ENCODE measurements around the gene MS4A10. TPM values are rescaled to one million over a fixed set of nuclear protein-coding genes. Genes with fewer than 3 reads are reported as not detected.

The MS4A10 gene
- total and polyA plus RNA-seq, 10 of the 15 experiments (the other 5 are each of a cell fraction or from before 2014, with no cell fraction given), result not detected

DNA sequence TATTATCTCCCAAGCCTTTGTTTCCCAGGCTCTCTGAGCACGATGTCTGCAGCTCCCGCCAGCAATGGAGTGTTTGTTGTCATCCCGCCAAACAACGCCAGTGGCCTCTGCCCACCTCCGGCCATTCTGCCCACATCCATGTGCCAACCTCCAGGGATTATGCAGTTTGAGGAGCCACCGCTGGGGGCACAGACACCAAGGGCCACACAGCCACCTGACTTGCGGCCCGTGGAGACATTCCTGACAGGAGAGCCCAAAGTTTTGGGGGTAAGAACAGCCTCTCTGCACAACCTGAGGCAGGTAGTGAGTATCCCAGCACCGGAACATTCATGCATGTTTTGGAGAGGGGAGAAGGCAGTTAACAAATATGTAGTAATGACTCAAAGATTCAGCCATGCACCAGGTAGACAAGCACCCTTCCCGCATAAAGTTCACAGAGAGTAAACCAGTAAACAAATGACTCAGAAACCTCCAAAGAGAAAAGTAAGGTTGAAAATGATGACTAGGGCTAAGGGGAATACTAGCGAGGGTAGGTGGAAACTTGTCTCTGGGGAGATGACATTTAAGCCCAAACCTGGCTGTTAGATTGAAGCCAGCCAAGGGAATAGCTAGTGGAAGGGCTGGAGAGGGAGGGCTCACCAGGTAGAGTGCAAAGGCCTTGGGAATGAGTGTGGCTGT is 21.3 kb upstream of the MS4A10 start:
- RAD21 ChIA-PET (ENCODE audit: unreplicated experiment), result interaction anchor here (0.8 to 7.4 kb wide), 38 partner anchors 7 to 494 kb away, joined by 3 to 119 read pairs (median 6); partner anchors contain the start of genes MS4A1, MS4A15, MS4A8 and TMEM109
- H3K4me3 ChIP-seq, result peak overlapping the region; percentile 0; the same call in 1 of the 2 replicates
- peaks cover 1% of the 10 kb centered on the region; the same call in 2 of the 3 replicates for H3K9me3 ChIP-seq (replicated peaks; ENCODE audit: control insufficient read depth, insufficient read depth, low read length)
- no peaks in the 10 kb centered on the region for H3K27me3 ChIP-seq (replicated peaks in 1 of 2; ENCODE audit: control insufficient read depth in 2 of 2, insufficient read depth in 2 of 2, low read length in 1 of 2)
- BruUV-seq (replicated peaks), result no TSS peak
- H2AFZ ChIP-seq (ENCODE audit: control insufficient read depth, low read depth, low read length), result peak overlapping the region; percentile 21
- CTCF ChIA-PET, result interaction anchor here (0.8 to 7.3 kb wide), 45 partner anchors 8 to 629 kb away, joined by 3 to 184 read pairs (median 5); partner anchors contain the start of genes MS4A1, MS4A8 and PRPF19
- peak overlapping the region; percentile 69 for H3K9ac ChIP-seq (ENCODE audit: control insufficient read depth, insufficient read depth, low read length)
- WGBS (ENCODE audit: insufficient coverage, insufficient replicate concordance, low lambda C conversion rate, missing lambda C conversion rate), result 1% methylated on average over 11 of the region's 11 CpGs
- H3K36me3 ChIP-seq (ENCODE audit: control insufficient read depth in 2 of 2, insufficient read depth in 2 of 2, low read length in 1 of 2), result no peaks in the 10 kb centered on the region
- ATAC-seq, result peak; percentile 27
- SMC1A ChIA-PET (ENCODE audit: uncharacterized antibody, unreplicated experiment), result interaction anchor here (0.9 to 7.8 kb wide), 28 partner anchors 10 to 395 kb away, joined by 3 to 143 read pairs (median 6); partner anchors contain the start of genes MS4A1, MS4A8, PRPF19 and TMEM109
- peak overlapping the region; percentile 65 for H3K4me2 ChIP-seq (ENCODE audit: control insufficient read depth, insufficient read depth)
- FAIRE-seq, result no peak
- peaks cover 61% of the 10 kb centered on the region for H3K4me1 ChIP-seq (ENCODE audit: control insufficient read depth, insufficient read depth, low read length)
- no peaks in the 10 kb centered on the region for H4K20me1 ChIP-seq (ENCODE audit: control insufficient read depth, insufficient read depth)
- H3K79me2 ChIP-seq (ENCODE audit: control insufficient read depth, insufficient read depth, low read length), result no peaks in the 10 kb centered on the region
- peak overlapping the region; percentile 96 for H3K27ac ChIP-seq (ENCODE audit: control insufficient read depth, insufficient read depth)
- peak; percentile 69 for DNase-seq (ENCODE audit: low read depth, low spot score)
- POLR2A ChIA-PET, result interaction anchor here (0.6 to 2.0 kb wide), 6 partner anchors 9 to 328 kb away, joined by 3 to 6 read pairs (median 4); no protein-coding TSS in a partner anchor
- intact Hi-C loops (cut with micrococcal nuclease; ENCODE audit: unreplicated experiment), result loop anchor here (1.0 to 10.0 kb wide), 8 partner anchors 63 to 569 kb away; partner anchors contain the start of genes PRPF19 and VPS37C
- in situ Hi-C loops (cut with MboI), result loop anchor here (10.0 to 25.0 kb wide), 2 partner anchors 399 to 1577 kb away; no protein-coding TSS in a partner anchor
- TF ChIP-seq, protein P1, sequence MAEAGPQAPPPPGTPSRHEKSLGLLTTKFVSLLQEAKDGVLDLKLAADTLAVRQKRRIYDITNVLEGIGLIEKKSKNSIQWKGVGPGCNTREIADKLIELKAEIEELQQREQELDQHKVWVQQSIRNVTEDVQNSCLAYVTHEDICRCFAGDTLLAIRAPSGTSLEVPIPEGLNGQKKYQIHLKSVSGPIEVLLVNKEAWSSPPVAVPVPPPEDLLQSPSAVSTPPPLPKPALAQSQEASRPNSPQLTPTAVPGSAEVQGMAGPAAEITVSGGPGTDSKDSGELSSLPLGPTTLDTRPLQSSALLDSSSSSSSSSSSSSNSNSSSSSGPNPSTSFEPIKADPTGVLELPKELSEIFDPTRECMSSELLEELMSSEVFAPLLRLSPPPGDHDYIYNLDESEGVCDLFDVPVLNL (IDR thresholded peaks at IDR 0.05; ENCODE audit: low read depth, low read length), result no peak
- TF ChIP-seq, protein P2, sequence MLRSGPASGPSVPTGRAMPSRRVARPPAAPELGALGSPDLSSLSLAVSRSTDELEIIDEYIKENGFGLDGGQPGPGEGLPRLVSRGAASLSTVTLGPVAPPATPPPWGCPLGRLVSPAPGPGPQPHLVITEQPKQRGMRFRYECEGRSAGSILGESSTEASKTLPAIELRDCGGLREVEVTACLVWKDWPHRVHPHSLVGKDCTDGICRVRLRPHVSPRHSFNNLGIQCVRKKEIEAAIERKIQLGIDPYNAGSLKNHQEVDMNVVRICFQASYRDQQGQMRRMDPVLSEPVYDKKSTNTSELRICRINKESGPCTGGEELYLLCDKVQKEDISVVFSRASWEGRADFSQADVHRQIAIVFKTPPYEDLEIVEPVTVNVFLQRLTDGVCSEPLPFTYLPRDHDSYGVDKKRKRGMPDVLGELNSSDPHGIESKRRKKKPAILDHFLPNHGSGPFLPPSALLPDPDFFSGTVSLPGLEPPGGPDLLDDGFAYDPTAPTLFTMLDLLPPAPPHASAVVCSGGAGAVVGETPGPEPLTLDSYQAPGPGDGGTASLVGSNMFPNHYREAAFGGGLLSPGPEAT (IDR thresholded peaks at IDR 0.05; ENCODE audit: low read depth), result peak; percentile 54; the same call in 1 of the 2 replicates
- TF ChIP-seq, protein P3, sequence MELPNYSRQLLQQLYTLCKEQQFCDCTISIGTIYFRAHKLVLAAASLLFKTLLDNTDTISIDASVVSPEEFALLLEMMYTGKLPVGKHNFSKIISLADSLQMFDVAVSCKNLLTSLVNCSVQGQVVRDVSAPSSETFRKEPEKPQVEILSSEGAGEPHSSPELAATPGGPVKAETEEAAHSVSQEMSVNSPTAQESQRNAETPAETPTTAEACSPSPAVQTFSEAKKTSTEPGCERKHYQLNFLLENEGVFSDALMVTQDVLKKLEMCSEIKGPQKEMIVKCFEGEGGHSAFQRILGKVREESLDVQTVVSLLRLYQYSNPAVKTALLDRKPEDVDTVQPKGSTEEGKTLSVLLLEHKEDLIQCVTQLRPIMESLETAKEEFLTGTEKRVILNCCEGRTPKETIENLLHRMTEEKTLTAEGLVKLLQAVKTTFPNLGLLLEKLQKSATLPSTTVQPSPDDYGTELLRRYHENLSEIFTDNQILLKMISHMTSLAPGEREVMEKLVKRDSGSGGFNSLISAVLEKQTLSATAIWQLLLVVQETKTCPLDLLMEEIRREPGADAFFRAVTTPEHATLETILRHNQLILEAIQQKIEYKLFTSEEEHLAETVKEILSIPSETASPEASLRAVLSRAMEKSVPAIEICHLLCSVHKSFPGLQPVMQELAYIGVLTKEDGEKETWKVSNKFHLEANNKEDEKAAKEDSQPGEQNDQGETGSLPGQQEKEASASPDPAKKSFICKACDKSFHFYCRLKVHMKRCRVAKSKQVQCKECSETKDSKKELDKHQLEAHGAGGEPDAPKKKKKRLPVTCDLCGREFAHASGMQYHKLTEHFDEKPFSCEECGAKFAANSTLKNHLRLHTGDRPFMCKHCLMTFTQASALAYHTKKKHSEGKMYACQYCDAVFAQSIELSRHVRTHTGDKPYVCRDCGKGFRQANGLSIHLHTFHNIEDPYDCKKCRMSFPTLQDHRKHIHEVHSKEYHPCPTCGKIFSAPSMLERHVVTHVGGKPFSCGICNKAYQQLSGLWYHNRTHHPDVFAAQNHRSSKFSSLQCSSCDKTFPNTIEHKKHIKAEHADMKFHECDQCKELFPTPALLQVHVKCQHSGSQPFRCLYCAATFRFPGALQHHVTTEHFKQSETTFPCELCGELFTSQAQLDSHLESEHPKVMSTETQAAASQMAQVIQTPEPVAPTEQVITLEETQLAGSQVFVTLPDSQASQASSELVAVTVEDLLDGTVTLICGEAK (IDR thresholded peaks at IDR 0.05; ENCODE audit: borderline replicate concordance), result no peak
- TF ChIP-seq CREB1 (IDR thresholded peaks at IDR 0.05; ENCODE audit: low read depth) (0 out of 2 replicates have a peak, but pooled peaks have one; percentile 6), IKZF2 (IDR thresholded peaks at IDR 0.05) (peak; percentile 55 to 62; a peak in 2 of 4 replicates), RUNX3 (IDR thresholded peaks at IDR 0.05; ENCODE audit: low read length) (peak; percentile 69), SMAD5 (IDR thresholded peaks at IDR 0.05; ENCODE audit: low read depth) (0 out of 2 replicates have a peak, but pooled peaks have one; percentile 27), SUZ12 (IDR thresholded peaks at IDR 0.05; ENCODE audit: unreplicated experiment) (no peak), BACH1 (IDR thresholded peaks at IDR 0.05; ENCODE audit: borderline replicate concordance) (peak; percentile 14; the same call in 1 of the 2 replicates), GATAD2B (conservative IDR thresholded peaks at IDR 0.05; ENCODE audit: low read depth) (peak; percentile 21; the same call in 1 of the 2 replicates), SMARCA5 (IDR thresholded peaks at IDR 0.05) (no peak), LARP7 (IDR thresholded peaks at IDR 0.05) (peak; percentile 57), HDGF (IDR thresholded peaks at IDR 0.05) (no peak), BCL11A (IDR thresholded peaks at IDR 0.05; ENCODE audit: low read depth, low read length) (no peak)
